Heart left ventricle (tissue), 13 donors: ENCODE results near the gene WBP1.

Source experiments
- POLR2A ChIP-seq, 2 donors: fragments of 450-650 bp; IDR thresholded peaks; one replicate each; pipeline ENCODE4 v1.6.1; 2017; ENCODE audit warnings: antibody characterized with exemption in 2 of 2, mild to moderate bottlenecking in 2 of 2, moderate library complexity in 2 of 2
- TF ChIP-seq, protein P1 (sequence below), 12 donors: fragments of 200-600 bp; sonication (generic) in 4 of 12; IDR thresholded peaks; one replicate each; pipeline versions ENCODE4 v1.5.0 to v1.8.0; 2018 to 2022; ENCODE audit warnings: antibody characterized with exemption in 12 of 12, mild to moderate bottlenecking in 5 of 12
- donor health status: ischemic (EF 13 %, LVEDD 7.1; RV severe dilation, severe dysfunction).
- donor health status: DM: no; HTN: yes; CAD: no.
- donor health status: DM: no; HTN: no; CAD: no.
- donor health status: ischemic (EF 25% LVEDD 6.9; RV normal size, moderate dysfunction).
- donor health status: ischemic (EF 25% LVEDD 5.7; RV mildly dilated, moderate dysfunction).
- donor health status: ischemic (EF 35%, LVEDD 5.7; RV mildly dilated, moderate dysfunction).
- donor health status: nonischemic (EF 11% LVEDD 7.7; RV severe dilation, severe dysfunction).
- donor health status: DM: yes; HTN: yes; CAD: no.
- donor health status: PGD.
- donor health status: ischemic (EF 29% LVEDD 5.4; RV normal size, mild dysfunction).
- donor health status: nonischemic (EF 23%, LVEDD 6.1; RV moderate dilation, normal function).

DNA sequence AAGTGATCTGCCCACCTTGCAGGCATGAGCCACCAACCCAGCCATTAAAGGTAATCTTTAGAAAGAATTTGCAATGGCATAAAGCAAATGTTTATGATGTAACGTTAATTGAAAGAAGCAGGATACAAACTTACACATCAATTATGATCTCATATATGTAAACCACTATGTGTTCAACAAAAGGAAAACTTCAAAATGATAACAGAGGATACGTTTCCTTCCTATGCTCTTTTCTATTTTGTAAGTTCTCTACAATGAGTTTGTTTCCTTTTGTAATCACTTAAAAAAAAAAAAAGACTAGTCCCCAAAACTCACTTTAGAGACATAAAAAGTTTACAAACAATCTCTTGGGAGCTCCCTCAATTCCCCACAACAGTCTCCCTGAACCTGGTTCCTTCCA, 38.2 kb upstream of the WBP1 start:
- TF ChIP-seq, protein P1, sequence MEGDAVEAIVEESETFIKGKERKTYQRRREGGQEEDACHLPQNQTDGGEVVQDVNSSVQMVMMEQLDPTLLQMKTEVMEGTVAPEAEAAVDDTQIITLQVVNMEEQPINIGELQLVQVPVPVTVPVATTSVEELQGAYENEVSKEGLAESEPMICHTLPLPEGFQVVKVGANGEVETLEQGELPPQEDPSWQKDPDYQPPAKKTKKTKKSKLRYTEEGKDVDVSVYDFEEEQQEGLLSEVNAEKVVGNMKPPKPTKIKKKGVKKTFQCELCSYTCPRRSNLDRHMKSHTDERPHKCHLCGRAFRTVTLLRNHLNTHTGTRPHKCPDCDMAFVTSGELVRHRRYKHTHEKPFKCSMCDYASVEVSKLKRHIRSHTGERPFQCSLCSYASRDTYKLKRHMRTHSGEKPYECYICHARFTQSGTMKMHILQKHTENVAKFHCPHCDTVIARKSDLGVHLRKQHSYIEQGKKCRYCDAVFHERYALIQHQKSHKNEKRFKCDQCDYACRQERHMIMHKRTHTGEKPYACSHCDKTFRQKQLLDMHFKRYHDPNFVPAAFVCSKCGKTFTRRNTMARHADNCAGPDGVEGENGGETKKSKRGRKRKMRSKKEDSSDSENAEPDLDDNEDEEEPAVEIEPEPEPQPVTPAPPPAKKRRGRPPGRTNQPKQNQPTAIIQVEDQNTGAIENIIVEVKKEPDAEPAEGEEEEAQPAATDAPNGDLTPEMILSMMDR (IDR thresholded peaks at IDR 0.05): no peak
- no peak for TF ChIP-seq POLR2A (IDR thresholded peaks at IDR 0.05)
